Measurements from ENCODE around the gene PACRG.

PACRG gene

DNA sequence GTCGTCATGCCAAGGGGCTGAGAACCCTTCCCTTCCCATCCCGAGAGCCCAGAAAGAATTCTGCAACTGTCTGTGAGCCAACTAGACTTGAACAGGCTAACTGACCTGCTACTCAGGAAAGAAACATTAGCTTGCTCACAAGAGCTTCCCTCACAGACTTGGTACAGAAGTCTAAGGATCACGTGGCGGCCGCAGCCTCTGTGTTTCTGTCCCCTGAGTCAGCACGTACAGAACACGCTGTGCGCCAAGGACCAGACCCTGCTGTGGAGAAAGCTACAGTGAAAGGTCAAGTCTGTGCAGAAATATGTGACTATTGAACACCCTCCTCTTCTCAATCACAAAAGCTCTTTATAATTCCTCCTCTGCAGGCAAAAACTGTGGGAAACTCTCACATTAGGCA is 535.4 kb downstream of the PACRG start:
- H2AFZ ChIP-seq (ENCODE audit: low read depth, low read length, severe bottlenecking), result no peak overlapping the region
- H3K36me3 ChIP-seq (ENCODE audit: low read length), result no peaks in the 10 kb centered on the region
- TF ChIP-seq EZH2phosphoT487 (conservative IDR thresholded peaks at IDR 0.05; ENCODE audit: low read length), result no peak
- TF ChIP-seq, protein P1, sequence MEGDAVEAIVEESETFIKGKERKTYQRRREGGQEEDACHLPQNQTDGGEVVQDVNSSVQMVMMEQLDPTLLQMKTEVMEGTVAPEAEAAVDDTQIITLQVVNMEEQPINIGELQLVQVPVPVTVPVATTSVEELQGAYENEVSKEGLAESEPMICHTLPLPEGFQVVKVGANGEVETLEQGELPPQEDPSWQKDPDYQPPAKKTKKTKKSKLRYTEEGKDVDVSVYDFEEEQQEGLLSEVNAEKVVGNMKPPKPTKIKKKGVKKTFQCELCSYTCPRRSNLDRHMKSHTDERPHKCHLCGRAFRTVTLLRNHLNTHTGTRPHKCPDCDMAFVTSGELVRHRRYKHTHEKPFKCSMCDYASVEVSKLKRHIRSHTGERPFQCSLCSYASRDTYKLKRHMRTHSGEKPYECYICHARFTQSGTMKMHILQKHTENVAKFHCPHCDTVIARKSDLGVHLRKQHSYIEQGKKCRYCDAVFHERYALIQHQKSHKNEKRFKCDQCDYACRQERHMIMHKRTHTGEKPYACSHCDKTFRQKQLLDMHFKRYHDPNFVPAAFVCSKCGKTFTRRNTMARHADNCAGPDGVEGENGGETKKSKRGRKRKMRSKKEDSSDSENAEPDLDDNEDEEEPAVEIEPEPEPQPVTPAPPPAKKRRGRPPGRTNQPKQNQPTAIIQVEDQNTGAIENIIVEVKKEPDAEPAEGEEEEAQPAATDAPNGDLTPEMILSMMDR (IDR thresholded peaks at IDR 0.05; ENCODE audit: insufficient read depth, low read length, poor library complexity, severe bottlenecking), result no peak
- H3K4me2 ChIP-seq (ENCODE audit: low read depth, low read length, poor library complexity, severe bottlenecking), result no peak overlapping the region
- no peaks in the 10 kb centered on the region for H3K9me2 ChIP-seq (replicated peaks; ENCODE audit: insufficient read depth, low read length)
- no peaks in the 10 kb centered on the region for H3K27me3 ChIP-seq (ENCODE audit: low read length)
- H3F3A ChIP-seq (ENCODE audit: insufficient read depth), result no peaks in the 10 kb centered on the region
- no peak overlapping the region for H3K4me3 ChIP-seq (ENCODE audit: insufficient read depth, low read length, poor library complexity, severe bottlenecking)
- H3K79me2 ChIP-seq (ENCODE audit: insufficient read depth, low read length), result no peaks in the 10 kb centered on the region
- H3K27ac ChIP-seq (ENCODE audit: low read depth, low read length), result no peak overlapping the region
- H3K9me3 ChIP-seq (ENCODE audit: insufficient read depth, low read length), result no peaks in the 10 kb centered on the region
- no peaks in the 10 kb centered on the region for H4K20me1 ChIP-seq (ENCODE audit: low read depth, low read length)
- H3K9ac ChIP-seq (ENCODE audit: low read length), result no peak overlapping the region

DNA sequence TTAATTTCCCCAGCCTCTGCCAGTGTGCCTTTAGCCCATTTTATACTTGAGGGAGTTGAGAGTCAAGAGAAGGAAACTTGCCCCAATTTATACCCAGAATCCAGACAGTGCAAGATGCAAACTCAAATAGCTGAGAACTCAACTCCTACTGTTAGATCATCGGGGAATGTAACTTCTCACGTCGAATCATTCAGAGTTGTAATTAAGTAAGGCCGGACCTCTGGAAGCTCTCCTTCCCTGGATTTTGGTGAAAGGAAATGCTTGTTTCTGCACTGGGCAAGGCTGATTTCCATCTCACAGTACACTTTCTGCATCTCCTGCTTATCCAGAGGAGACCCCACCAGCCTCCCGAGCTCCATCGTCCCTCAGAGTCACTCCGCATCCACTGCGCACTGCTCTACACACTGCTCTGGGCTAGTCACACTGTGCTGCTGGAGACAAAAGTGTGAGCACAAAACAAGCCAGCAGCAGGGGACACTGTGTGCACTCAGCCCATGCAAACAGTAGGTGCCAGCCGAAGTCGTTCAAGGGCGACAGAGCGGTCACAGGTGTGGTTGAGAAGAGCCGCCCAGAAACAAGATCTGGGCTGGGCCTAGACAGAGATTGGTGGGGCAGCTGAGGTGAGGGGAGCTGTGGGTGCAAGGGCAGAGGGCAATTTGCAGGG is 536.4 kb downstream of the PACRG start:
- H3K79me2 ChIP-seq (ENCODE audit: insufficient read depth, low read length), result no peaks in the 10 kb centered on the region
- H3K9me2 ChIP-seq (replicated peaks; ENCODE audit: insufficient read depth, low read length), result no peaks in the 10 kb centered on the region
- H2AFZ ChIP-seq (ENCODE audit: low read depth, low read length, severe bottlenecking), result no peak overlapping the region
- no peak overlapping the region for H3K27ac ChIP-seq (ENCODE audit: low read depth, low read length)
- H3K27me3 ChIP-seq (ENCODE audit: low read length), result no peaks in the 10 kb centered on the region
- no peaks in the 10 kb centered on the region for H3K9me3 ChIP-seq (ENCODE audit: insufficient read depth, low read length)
- no peak overlapping the region for H3K4me2 ChIP-seq (ENCODE audit: low read depth, low read length, poor library complexity, severe bottlenecking)
- H3K4me3 ChIP-seq (ENCODE audit: insufficient read depth, low read length, poor library complexity, severe bottlenecking), result no peak overlapping the region
- TF ChIP-seq, protein P1 (IDR thresholded peaks at IDR 0.05; ENCODE audit: insufficient read depth, low read length, poor library complexity, severe bottlenecking), result no peak
- TF ChIP-seq EZH2phosphoT487 (conservative IDR thresholded peaks at IDR 0.05; ENCODE audit: low read length), result no peak
- no peak overlapping the region for H3K9ac ChIP-seq (ENCODE audit: low read length)
- no peaks in the 10 kb centered on the region for H3K36me3 ChIP-seq (ENCODE audit: low read length)
- H3F3A ChIP-seq (ENCODE audit: insufficient read depth), result no peaks in the 10 kb centered on the region
- H4K20me1 ChIP-seq (ENCODE audit: low read depth, low read length), result no peaks in the 10 kb centered on the region

DNA sequence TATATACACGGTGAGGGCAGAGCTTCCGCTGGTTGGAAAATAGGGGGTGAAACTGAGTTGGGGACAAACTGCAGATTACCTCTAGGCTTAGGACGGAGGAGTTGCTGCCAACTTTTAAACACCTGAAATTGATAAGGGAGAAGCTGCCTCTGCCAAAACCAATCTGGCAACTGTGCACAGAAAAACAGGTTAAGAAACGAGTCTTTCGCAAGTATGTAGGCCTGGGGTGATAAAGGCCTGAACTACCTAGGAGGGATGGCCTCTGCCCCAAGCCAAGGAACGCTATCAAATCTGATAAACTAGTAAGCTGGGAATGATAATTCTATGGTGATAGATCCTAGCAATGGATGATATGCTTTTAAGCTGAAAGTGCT is 536.9 kb downstream of the PACRG start:
- Histone ChIP-seq H2AFZ (ENCODE audit: low read depth, low read length, severe bottlenecking) (no peak overlapping the region), H3K27ac (ENCODE audit: low read depth, low read length) (no peak overlapping the region), H4K20me1 (ENCODE audit: low read depth, low read length) (no peaks in the 10 kb centered on the region), H3K4me2 (ENCODE audit: low read depth, low read length, poor library complexity, severe bottlenecking) (no peak overlapping the region), H3K9me3 (ENCODE audit: insufficient read depth, low read length) (no peaks in the 10 kb centered on the region), H3K79me2 (ENCODE audit: insufficient read depth, low read length) (no peaks in the 10 kb centered on the region), H3K4me3 (ENCODE audit: insufficient read depth, low read length, poor library complexity, severe bottlenecking) (no peak overlapping the region), H3K9me2 (replicated peaks; ENCODE audit: insufficient read depth, low read length) (no peaks in the 10 kb centered on the region), H3K36me3 (ENCODE audit: low read length) (no peaks in the 10 kb centered on the region), H3F3A (ENCODE audit: insufficient read depth) (no peaks in the 10 kb centered on the region), H3K9ac (ENCODE audit: low read length) (no peak overlapping the region), H3K27me3 (ENCODE audit: low read length) (no peaks in the 10 kb centered on the region)
- no peak for TF ChIP-seq EZH2phosphoT487 (conservative IDR thresholded peaks at IDR 0.05; ENCODE audit: low read length)
- TF ChIP-seq, protein P1 (IDR thresholded peaks at IDR 0.05; ENCODE audit: insufficient read depth, low read length, poor library complexity, severe bottlenecking), result no peak
